IMR-90 (cell line): ENCODE data around the gene RCBTB2. TPM values are rescaled to one million over a fixed set of nuclear protein-coding genes. Genes with fewer than 3 reads are reported as not detected.

Experiments used
- ATAC-seq: fragments of 200-7000 bp; cut with Tn5 transposase; 2 replicates; pipeline ENCODE4 v1.9.1; 2020; ENCODE audit warnings: low read depth, mild to moderate bottlenecking, moderate library complexity
- BruUV-seq: library from RNA; stranded (reverse); fragments of 400-500 nt; replicated peaks from 2 replicates; lab custom pipeline; 2021; lab: Mats Ljungman, UMichigan
- CTCF ChIA-PET: fragments of 300-600 bp; formaldehyde crosslinking; extraction: SDS; loops from one replicate; lab custom pipeline; 2021; ENCODE audit warnings: antibody characterized with exemption; lab: Yijun Ruan, JAX
- POLR2A ChIA-PET: fragments of 300-600 bp; sonication (Branson Sonifier 250); formaldehyde crosslinking; loops from one replicate; lab custom pipeline; 2022; ENCODE audit warnings: antibody characterized with exemption; ENCODE audit not compliant: unreplicated experiment; lab: Charles Lee
- DNase-seq: peaks from one replicate; pipeline ENCODE4 v3.0.0; 2013
- H2AFZ ChIP-seq: replicated peaks from 2 replicates; pipeline ENCODE3; 2013; ENCODE audit warnings: low read length, mild to moderate bottlenecking; ENCODE audit not compliant: poor library complexity
- H2AK5ac ChIP-seq: 2 replicates; pipeline ENCODE4 v1.6.1; 2013; ENCODE audit warnings: low read depth, low read length, inconsistent platforms
- H2AK9ac ChIP-seq: replicated peaks from 2 replicates; pipeline ENCODE3; 2013; ENCODE audit warnings: mild to moderate bottlenecking, low read depth, low read length, moderate library complexity; ENCODE audit not compliant: poor library complexity
- H2BK120ac ChIP-seq: 2 replicates; pipeline ENCODE4 v1.6.1; 2013; ENCODE audit warnings: low read depth, low read length, inconsistent platforms
- H2BK15ac ChIP-seq: 3 replicates; pipeline ENCODE4 v1.6.1; 2013; ENCODE audit warnings: low read depth, low read length, inconsistent platforms
- H2BK20ac ChIP-seq: 2 replicates; pipeline ENCODE4 v1.6.1; 2013; ENCODE audit warnings: low read depth, mild to moderate bottlenecking, inconsistent platforms, low read length, moderate library complexity
- H2BK5ac ChIP-seq: 2 replicates; pipeline ENCODE4 v1.6.1; 2013; ENCODE audit warnings: mild to moderate bottlenecking, low read depth, low read length, inconsistent platforms; ENCODE audit not compliant: poor library complexity, severe bottlenecking
- H3K14ac ChIP-seq: replicated peaks from 2 replicates; pipeline ENCODE4 v1.6.1; 2013; ENCODE audit warnings: low read depth, low read length, inconsistent platforms
- H3K18ac ChIP-seq: 2 replicates; pipeline ENCODE4 v1.6.1; 2013; ENCODE audit warnings: low read depth, low read length, control low read depth
- H3K23ac ChIP-seq: 2 replicates; pipeline ENCODE4 v1.6.1; 2013; ENCODE audit warnings: low read depth, low read length, inconsistent platforms
- H3K27ac ChIP-seq: 2 replicates; pipeline ENCODE4 v1.5.1; 2013; ENCODE audit warnings: mild to moderate bottlenecking, control low read depth, low read length; ENCODE audit not compliant: insufficient read depth
- H3K27me3 ChIP-seq: 2 replicates; pipeline ENCODE4 v1.6.1; 2013; ENCODE audit warnings: low read length; ENCODE audit not compliant: control insufficient read depth, insufficient read depth
- H3K36me3 ChIP-seq: 2 replicates; pipeline ENCODE4 v1.6.1; 2013; ENCODE audit warnings: low read length, mixed read lengths; ENCODE audit not compliant: control insufficient read depth, insufficient read depth
- H3K4ac ChIP-seq: 2 replicates; pipeline ENCODE4 v1.6.1; 2013; ENCODE audit warnings: low read depth, low read length, inconsistent platforms
- H3K4me1 ChIP-seq: 2 replicates; pipeline ENCODE4 v1.6.1; 2013; ENCODE audit warnings: low read length, mixed read lengths; ENCODE audit not compliant: control insufficient read depth, insufficient read depth
- H3K4me2 ChIP-seq: 2 replicates; pipeline ENCODE4 v1.6.1; 2013; ENCODE audit warnings: low read depth, mild to moderate bottlenecking, control low read depth, low read length, moderate library complexity
- H3K4me3 ChIP-seq: 2 replicates; pipeline ENCODE4 v1.5.1; 2013; ENCODE audit warnings: low read depth, mild to moderate bottlenecking, control low read depth, low read length, moderate library complexity; ENCODE audit not compliant: insufficient read depth
- H3K56ac ChIP-seq: 2 replicates; pipeline ENCODE4 v1.6.1; 2013; ENCODE audit warnings: low read length, inconsistent platforms; ENCODE audit not compliant: insufficient read depth; ENCODE audit errors: extremely low read depth
- H3K79me1 ChIP-seq, 2 experiments: 2 replicates each; pipeline ENCODE4 v1.6.1; 2013; ENCODE audit warnings: low read length in 2 of 2, inconsistent platforms in 1 of 2, low read depth in 1 of 2
- H3K9ac ChIP-seq: 2 replicates; pipeline ENCODE4 v1.6.1; 2013; ENCODE audit warnings: low read depth, low read length, control low read depth
- H3K9me1 ChIP-seq: 2 replicates; pipeline ENCODE4 v1.6.1; 2013; ENCODE audit warnings: low read length, inconsistent platforms; ENCODE audit not compliant: insufficient read depth
- H3K9me3 ChIP-seq: 2 replicates; pipeline ENCODE4 v1.6.1; 2013; ENCODE audit warnings: low read length; ENCODE audit not compliant: control insufficient read depth, insufficient read depth
- H4K20me1 ChIP-seq: 2 replicates; pipeline ENCODE4 v1.6.1; 2013; ENCODE audit warnings: low read length, inconsistent platforms; ENCODE audit not compliant: insufficient read depth
- H4K5ac ChIP-seq: 2 replicates; pipeline ENCODE4 v1.6.1; 2013; ENCODE audit warnings: mild to moderate bottlenecking, low read depth, low read length, control low read depth
- H4K8ac ChIP-seq, 2 experiments: 2 replicates each; pipeline ENCODE4 v1.6.1; 2013; ENCODE audit warnings: low read depth in 2 of 2, low read length in 2 of 2, control low read depth in 1 of 2, inconsistent platforms in 1 of 2
- H4K91ac ChIP-seq: 2 replicates; pipeline ENCODE4 v1.6.1; 2013; ENCODE audit warnings: low read depth, low read length, inconsistent platforms; ENCODE audit not compliant: insufficient read depth
- BHLHE40 ChIP-seq: fragments of 150-350 bp; IDR thresholded peaks from 2 replicates; pipeline ENCODE4 v1.6.1; 2016; ENCODE audit warnings: mild to moderate bottlenecking, low read depth, low read length
- CEBPB ChIP-seq: IDR thresholded peaks from 2 replicates; pipeline ENCODE4 v1.6.1; 2012; ENCODE audit warnings: low read depth, low read length, improper control_type of control experiment
- CHD1 ChIP-seq: IDR thresholded peaks from 2 replicates; pipeline ENCODE4 v1.6.1; 2012; ENCODE audit warnings: low read depth, low read length, improper control_type of control experiment
- CTCF ChIP-seq: conservative IDR thresholded peaks from 2 replicates; pipeline ENCODE4 v1.5.1; 2012; ENCODE audit warnings: mild to moderate bottlenecking, low read depth, low read length, improper control_type of control experiment
- ELK1 ChIP-seq: fragments of 150-350 bp; IDR thresholded peaks from 2 replicates; pipeline ENCODE4 v1.6.1; 2016; ENCODE audit warnings: low read depth, mild to moderate bottlenecking, low read length, moderate library complexity, borderline replicate concordance
- FOS ChIP-seq: fragments of 150-350 bp; IDR thresholded peaks from 2 replicates; pipeline ENCODE4 v1.6.1; 2016; ENCODE audit warnings: low read depth, low read length
- MAFK ChIP-seq: IDR thresholded peaks from 2 replicates; pipeline ENCODE4 v1.6.1; 2012; ENCODE audit warnings: low read depth, low read length, improper control_type of control experiment
- MAZ ChIP-seq: IDR thresholded peaks from 2 replicates; pipeline ENCODE4 v1.6.1; 2012; ENCODE audit warnings: low read depth, mild to moderate bottlenecking, low read length, improper control_type of control experiment, moderate library complexity, borderline replicate concordance
- MXI1 ChIP-seq: IDR thresholded peaks from 2 replicates; pipeline ENCODE4 v1.6.1; 2012; ENCODE audit warnings: low read depth, mild to moderate bottlenecking, low read length, moderate library complexity, borderline replicate concordance
- NFE2L2 ChIP-seq: fragments of 150-350 bp; IDR thresholded peaks from 2 replicates; pipeline ENCODE4 v1.6.1; 2016; ENCODE audit warnings: low read depth, mild to moderate bottlenecking, low read length
- POLR2A ChIP-seq: IDR thresholded peaks from 2 replicates; pipeline ENCODE4 v1.6.1; 2012; ENCODE audit warnings: mild to moderate bottlenecking, low read depth, low read length
- RAD21 ChIP-seq: IDR thresholded peaks from 2 replicates; pipeline ENCODE4 v1.6.1; 2012; ENCODE audit warnings: low read length, improper control_type of control experiment
- RCOR1 ChIP-seq: IDR thresholded peaks from 2 replicates; pipeline ENCODE4 v1.6.1; 2012; ENCODE audit warnings: mild to moderate bottlenecking, low read length, improper control_type of control experiment; ENCODE audit not compliant: insufficient replicate concordance
- RFX5 ChIP-seq: IDR thresholded peaks from 2 replicates; pipeline ENCODE4 v1.8.0; 2012; ENCODE audit warnings: low read depth, mild to moderate bottlenecking, low read length, moderate library complexity
- SMC3 ChIP-seq: fragments of 150-350 bp; IDR thresholded peaks from 2 replicates; pipeline ENCODE4 v1.6.1; 2016; ENCODE audit warnings: low read depth, mild to moderate bottlenecking, antibody characterized with exemption, low read length, moderate library complexity
- USF2 ChIP-seq: fragments of 150-350 bp; IDR thresholded peaks from 2 replicates; pipeline ENCODE4 v1.6.1; 2017; ENCODE audit warnings: mild to moderate bottlenecking, antibody characterized with exemption, low read length, low read depth
- WGBS, 2 experiments: methylation state at CpG; one replicate each; pipeline versions ENCODE4 v1.1.5 to v1.1.7; 2013; ENCODE audit warnings: missing lambda C conversion rate in 2 of 2; ENCODE audit not compliant: insufficient read length in 1 of 2; ENCODE audit errors: extremely low coverage in 2 of 2; 5-methylcytosine and 5-hydroxymethylcytosine counted together
- dilution Hi-C: fragments of 300-500 bp; cut with HindIII; formaldehyde crosslinking; loops from one replicate; pipeline ENCODE4 v1.14.3; 2018; ENCODE audit warnings: low sequenced_read_pairs; ENCODE audit not compliant: unreplicated experiment
- in situ Hi-C: fragments of 300-500 bp; cut with MboI; formaldehyde crosslinking; loops from 3 replicates; pipeline ENCODE4 v1.14.3; 2019; ENCODE audit warnings: low sequenced_read_pairs, inconsistent platforms, mixed read lengths
- intact Hi-C: fragments of 100-400 bp; cut with micrococcal nuclease; formaldehyde crosslinking; loops from 2 replicates; pipeline ENCODE4 v1.10.0; 2022
- polyA plus RNA-seq, 3 experiments: library from polyadenylated mRNA; depleted of rRNA; stranded (reverse); fragments of >200 nt; gene quantifications; 2 replicates each; pipeline ENCODE4 v1.2.3, GENCODE V29; 2012; ENCODE audit warnings: low replicate concordance in 1 of 3
- total RNA-seq: library from RNA; depleted of rRNA; stranded (reverse); fragments of >200 nt; gene quantifications from 2 replicates; pipeline ENCODE4 v1.2.3, GENCODE V29; 2012

RCBTB2 gene
- total and polyA plus RNA-seq, 2 of the 4 experiments (the other 2 are of a cell fraction) = 4.0 to 5.2 TPM

GRCh38 chr13:48564056-48564455 lies 31.2 kb upstream of the RCBTB2 start:
- Histone ChIP-seq H2AK5ac (no peak overlapping the region), H3K36me3 (no peaks in the 10 kb centered on the region), H3K4me1 (no peaks in the 10 kb centered on the region), H2AFZ (no peak overlapping the region), H3K9me1 (no peaks in the 10 kb centered on the region), H3K23ac (no peak overlapping the region), H3K27ac (no peak overlapping the region), H3K9me3 (no peaks in the 10 kb centered on the region), H4K20me1 (no peaks in the 10 kb centered on the region), H4K8ac (no peak overlapping the region), H4K91ac (no peak overlapping the region), H2BK15ac (no peak overlapping the region), H2BK5ac (no peak overlapping the region), H3K9ac (no peak overlapping the region), H2BK20ac (no peak overlapping the region), H3K4me2 (no peak overlapping the region), H3K27me3 (no peaks in the 10 kb centered on the region), H3K4ac (no peak overlapping the region), H3K18ac (no peak overlapping the region), H3K56ac (no peak overlapping the region), H2AK9ac (no peak overlapping the region), H3K79me1 (no peaks in the 10 kb centered on the region), H4K5ac (no peak overlapping the region), H3K14ac (no peak overlapping the region), H3K4me3 (no peak overlapping the region), H2BK120ac (no peak overlapping the region)
- dilution Hi-C loops (no loop called here), in situ Hi-C loops (no loop called here), intact Hi-C loops (no loop called here)
- ChIA-PET CTCF (interaction anchor here (1.3 kb wide), 1 partner anchor 16 kb away, joined by 5 read pairs; no protein-coding TSS in a partner anchor), POLR2A (no interaction called here)
- TF ChIP-seq RAD21 = no peak
- no peak for TF ChIP-seq SMC3
- no peak for TF ChIP-seq CEBPB
- TF ChIP-seq RFX5 = no peak
- TF ChIP-seq ELK1 = no peak
- no peak for TF ChIP-seq MXI1
- no peak for TF ChIP-seq BHLHE40
- TF ChIP-seq RCOR1 = no peak
- no peak for TF ChIP-seq FOS
- no peak for TF ChIP-seq USF2
- no peak for TF ChIP-seq MAZ
- no peak for TF ChIP-seq CTCF
- TF ChIP-seq POLR2A = no peak
- TF ChIP-seq NFE2L2 = no peak
- TF ChIP-seq CHD1 = no peak
- TF ChIP-seq MAFK = no peak
- 18% methylated on average over 2 of the region's 3 CpGs; no CpG with 5 or more reads in 1 of the 2 experiments for WGBS, 2 experiments
- ATAC-seq (peak; percentile 82; the same call in 1 of the 2 replicates), DNase-seq (peak; percentile 51)
- BruUV-seq = no TSS peak
